ENCODE data around the gene IL26. TPM values are rescaled to one million over a fixed set of nuclear protein-coding genes. Genes with fewer than 3 reads are reported as not detected.

Gene IL26
- total and polyA plus RNA-seq, 2 donors from 2014 or later, result not detected

- H3K4me1 ChIP-seq (ENCODE audit: control insufficient read depth in 2 of 3, insufficient read depth in 2 of 3, low read depth in 1 of 3, low read length in 3 of 3), result no peaks in the 10 kb centered on the region
- no peak overlapping the region for H3K27ac ChIP-seq (ENCODE audit: low read depth in 2 of 2, low read length in 2 of 2)
- no peaks in the 10 kb centered on the region for H3K9me3 ChIP-seq (ENCODE audit: control insufficient read depth in 2 of 3, insufficient read depth in 1 of 3, low read length in 3 of 3)
- H3K27me3 ChIP-seq (ENCODE audit: control insufficient read depth, insufficient read depth, low read length), result no peaks in the 10 kb centered on the region
- H3K4me3 ChIP-seq (ENCODE audit: low read length in 3 of 3), result peak overlapping the region in 2 of 3 donors; percentile 20 to 56
- DNase-seq (no peak), FAIRE-seq (no peak)
- peak overlapping the region in 1 of 3 donors; percentile 10 for H3K9ac ChIP-seq (ENCODE audit: low read length in 3 of 3)
- intact Hi-C loops (cut with DNase I), result no loop called here
- H3K36me3 ChIP-seq (ENCODE audit: control insufficient read depth in 2 of 3, insufficient read depth in 3 of 3, low read length in 3 of 3), result no peaks in the 10 kb centered on the region
- no peak for TF ChIP-seq CTCF (IDR thresholded peaks at IDR 0.05; ENCODE audit: borderline replicate concordance, extremely low read depth, insufficient read depth)
Measured at GRCh38 chr12:68236421-68237059, 10.9 kb upstream of the IL26 start.

- Histone ChIP-seq H3K9me3 (ENCODE audit: control insufficient read depth in 2 of 3, insufficient read depth in 1 of 3, low read length in 3 of 3) (no peaks in the 10 kb centered on the region), H3K4me1 (ENCODE audit: control insufficient read depth in 2 of 3, insufficient read depth in 2 of 3, low read depth in 1 of 3, low read length in 3 of 3) (no peaks in the 10 kb centered on the region), H3K4me3 (ENCODE audit: low read length in 3 of 3) (no peak overlapping the region), H3K27me3 (ENCODE audit: control insufficient read depth, insufficient read depth, low read length) (no peaks in the 10 kb centered on the region), H3K36me3 (ENCODE audit: control insufficient read depth in 2 of 3, insufficient read depth in 3 of 3, low read length in 3 of 3) (no peaks in the 10 kb centered on the region), H3K9ac (ENCODE audit: low read length in 3 of 3) (no peak overlapping the region), H3K27ac (ENCODE audit: low read depth in 2 of 2, low read length in 2 of 2) (no peak overlapping the region)
- intact Hi-C loops (cut with DNase I), result no loop called here
- TF ChIP-seq CTCF (IDR thresholded peaks at IDR 0.05; ENCODE audit: borderline replicate concordance, extremely low read depth, insufficient read depth), result no peak
- no peak for FAIRE-seq
- DNase-seq, result no peak
Measured at GRCh38 chr12:68235576-68235975, 10.0 kb upstream of the IL26 start.

- no peak overlapping the region for H3K9ac ChIP-seq (ENCODE audit: low read length in 3 of 3)
- no peaks in the 10 kb centered on the region for H3K4me1 ChIP-seq (ENCODE audit: control insufficient read depth in 2 of 3, insufficient read depth in 2 of 3, low read depth in 1 of 3, low read length in 3 of 3)
- H3K27me3 ChIP-seq (ENCODE audit: control insufficient read depth, insufficient read depth, low read length), result no peaks in the 10 kb centered on the region
- no peak overlapping the region for H3K27ac ChIP-seq (ENCODE audit: low read depth in 2 of 2, low read length in 2 of 2)
- intact Hi-C loops (cut with DNase I), result no loop called here
- H3K4me3 ChIP-seq (ENCODE audit: low read length in 3 of 3), result no peak overlapping the region
- no peaks in the 10 kb centered on the region for H3K9me3 ChIP-seq (ENCODE audit: control insufficient read depth in 2 of 3, insufficient read depth in 1 of 3, low read length in 3 of 3)
- no peak for TF ChIP-seq CTCF (IDR thresholded peaks at IDR 0.05; ENCODE audit: borderline replicate concordance, extremely low read depth, insufficient read depth)
- no peaks in the 10 kb centered on the region for H3K36me3 ChIP-seq (ENCODE audit: control insufficient read depth in 2 of 3, insufficient read depth in 3 of 3, low read length in 3 of 3)
- DNase-seq (no peak), FAIRE-seq (no peak)
Measured at GRCh38 chr12:68234140-68234539, 8.5 kb upstream of the IL26 start.

GRCh38 chr12:68233498-68233897 is 7.9 kb upstream of the IL26 start:
- no peaks in the 10 kb centered on the region for H3K27me3 ChIP-seq (ENCODE audit: control insufficient read depth, insufficient read depth, low read length)
- no peak overlapping the region for H3K4me3 ChIP-seq (ENCODE audit: low read length in 3 of 3)
- H3K4me1 ChIP-seq (ENCODE audit: control insufficient read depth in 2 of 3, insufficient read depth in 2 of 3, low read depth in 1 of 3, low read length in 3 of 3), result no peaks in the 10 kb centered on the region
- H3K36me3 ChIP-seq (ENCODE audit: control insufficient read depth in 2 of 3, insufficient read depth in 3 of 3, low read length in 3 of 3), result no peaks in the 10 kb centered on the region
- no peak for DNase-seq
- H3K27ac ChIP-seq (ENCODE audit: low read depth in 2 of 2, low read length in 2 of 2), result no peak overlapping the region
- no peak for TF ChIP-seq CTCF (IDR thresholded peaks at IDR 0.05; ENCODE audit: borderline replicate concordance, extremely low read depth, insufficient read depth)
- no peak for FAIRE-seq
- no peaks in the 10 kb centered on the region for H3K9me3 ChIP-seq (ENCODE audit: control insufficient read depth in 2 of 3, insufficient read depth in 1 of 3, low read length in 3 of 3)
- intact Hi-C loops (cut with DNase I), result no loop called here
- no peak overlapping the region for H3K9ac ChIP-seq (ENCODE audit: low read length in 3 of 3)

Measured in kidney (tissue), 14 donors.